ENCODE data around the gene TBRG4. TPM values are rescaled to one million over a fixed set of nuclear protein-coding genes. Genes with fewer than 3 reads are reported as not detected.
A peak's percentile ranks its signal among the peaks of the same experiment; 100 is the strongest.

Gene TBRG4
- total RNA-seq, 1 experiment from 2014 or later = 127 TPM

DNA sequence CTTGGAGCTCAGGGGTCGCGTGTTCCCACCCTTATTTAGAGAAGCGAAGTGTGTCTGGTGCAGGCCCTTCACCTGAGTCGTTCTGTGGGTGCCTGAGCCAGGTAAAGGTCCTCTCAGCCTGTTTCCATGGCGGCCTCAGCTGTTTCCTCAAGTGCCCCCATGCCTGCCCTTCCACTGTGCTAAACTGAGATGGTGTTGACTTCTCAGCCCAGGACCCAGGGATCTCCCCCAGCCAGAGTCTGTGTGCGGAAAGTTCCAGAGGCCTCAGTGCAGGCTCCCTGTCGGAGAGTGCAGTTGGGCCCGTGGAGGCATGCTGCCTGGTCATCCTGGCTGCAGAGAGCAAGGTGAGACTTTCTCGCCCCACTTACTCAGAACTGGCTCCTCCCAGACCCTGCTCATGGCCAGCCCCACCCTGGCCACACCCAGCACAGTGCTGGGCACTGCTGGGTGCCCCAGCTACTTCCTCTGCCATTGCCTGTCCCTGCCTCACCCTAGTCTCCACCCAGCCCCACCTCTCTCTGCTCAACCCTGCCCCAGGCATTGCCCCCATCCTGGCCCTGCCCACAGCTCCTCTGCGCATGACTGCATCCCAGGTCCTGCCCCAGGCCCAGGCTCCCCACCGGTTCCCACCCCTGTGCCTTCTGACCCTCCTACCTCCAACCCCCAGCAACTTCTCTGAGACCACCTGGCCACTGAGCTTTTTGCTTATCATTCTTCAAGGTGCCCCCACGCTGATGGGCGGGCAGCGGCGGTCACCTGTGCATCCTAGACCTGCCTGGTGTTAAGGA lies 43.1 kb downstream of the TBRG4 start:
- H3K4me2 ChIP-seq (ENCODE audit: insufficient read depth, insufficient read length, low read length) = no peak overlapping the region
- WGBS (ENCODE audit: extremely low coverage, insufficient read length, low lambda C conversion rate) = no CpG with 5 or more reads among the region's 15 CpGs
- H3K27ac ChIP-seq (ENCODE audit: insufficient read length, low read depth, low read length) = no peak overlapping the region

More for the DNA sequence above, 43.1 kb downstream of the TBRG4 start:
- H3K23me2 ChIP-seq (ENCODE audit: insufficient read length, low read depth, low read length, poor library complexity, severe bottlenecking) = no peaks in the 10 kb centered on the region
- H3K79me2 ChIP-seq (ENCODE audit: insufficient read depth, low read length) = no peaks in the 10 kb centered on the region
- Mint-ChIP-seq H3K9me3 (no peaks in the 10 kb centered on the region), H3K27ac (peak overlapping the region in 2 of 3 experiments; percentile 57 to 77; a peak in 4 of 7 replicates), H3K27me3 (ENCODE audit: low read depth) (no peaks in the 10 kb centered on the region), H3K4me1 (peaks cover 0 to 7% of the 10 kb centered on the region in 2 experiments; a peak in 1 of 4 replicates), H3K4me3 (no peak overlapping the region), H3K36me3 (ENCODE audit: insufficient read depth in 1 of 3, low read depth in 3 of 3) (peaks cover 3 to 42% (median 38%) of the 10 kb centered on the region in 3 experiments; a peak in 6 of 7 replicates)
- H4K8ac ChIP-seq (replicated peaks; ENCODE audit: insufficient read length, low read depth, low read length) = no peak overlapping the region
- no peak overlapping the region for H4K91ac ChIP-seq (ENCODE audit: insufficient read length, low read depth, low read length)
- no peaks in the 10 kb centered on the region for H3K79me1 ChIP-seq (ENCODE audit: insufficient read depth, low read depth, low read length, poor library complexity, severe bottlenecking)
- no peak overlapping the region for H3K56ac ChIP-seq (ENCODE audit: insufficient read length, low read depth, low read length)
- H2BK20ac ChIP-seq (ENCODE audit: low read depth, low read length, poor library complexity, severe bottlenecking) = no peak overlapping the region
- no peak overlapping the region for H2BK15ac ChIP-seq (ENCODE audit: low read depth, low read length)
- H2BK120ac ChIP-seq (ENCODE audit: low read depth, low read length, poor library complexity, severe bottlenecking) = no peak overlapping the region
- H3K9ac ChIP-seq (ENCODE audit: extremely low read depth, insufficient read length, low read length) = no peak overlapping the region
- no peak for TF ChIP-seq CTCF (conservative IDR thresholded peaks at IDR 0.05)
- no peak overlapping the region for H3K14ac ChIP-seq (ENCODE audit: insufficient read depth, low read length)
- no peaks in the 10 kb centered on the region for H3K9me3 ChIP-seq (ENCODE audit: control insufficient read depth, low read depth, low read length)
- no peak overlapping the region for H4K5ac ChIP-seq (ENCODE audit: insufficient read length, low read depth, low read length)
- no peaks in the 10 kb centered on the region for H3K4me1 ChIP-seq (ENCODE audit: insufficient read depth, low read length)
- H2BK12ac ChIP-seq (ENCODE audit: insufficient read length, low read depth, low read length) = no peak overlapping the region
- no peak overlapping the region for H2AK5ac ChIP-seq (ENCODE audit: insufficient read length, low read length)
- no peaks in the 10 kb centered on the region for H4K20me1 ChIP-seq (ENCODE audit: control insufficient read depth, insufficient read depth, insufficient read length)
- H3T11ph ChIP-seq (ENCODE audit: low read length) = no peak overlapping the region
- no peak overlapping the region for H2AFZ ChIP-seq (ENCODE audit: low read length)
- H3K18ac ChIP-seq (ENCODE audit: insufficient read length, low read depth, low read length) = no peak overlapping the region
- no peak overlapping the region for H3K4ac ChIP-seq (ENCODE audit: low read depth, low read length)
- H3K23ac ChIP-seq (ENCODE audit: insufficient read length, low read depth, low read length) = no peak overlapping the region
- no peak overlapping the region for H2BK5ac ChIP-seq (ENCODE audit: insufficient read length, low read length)
- DNase-seq = no peak
- no peaks in the 10 kb centered on the region for H3K27me3 ChIP-seq (ENCODE audit: insufficient read depth, low read length)

All from H9 (cell line).